EH (cell line): ENCODE results near the gene ABCB8.
A peak's percentile ranks its signal among the peaks of the same experiment; 100 is the strongest.
"Not testable (repeated sequence)": the region's sequence is repeated elsewhere in the genome, so short reads cannot be mapped to it uniquely, and the experiment has no call there.

Experiments
- DNase-seq: peaks from one replicate; pipeline ENCODE4 v3.0.0-alpha.2; 2015; ENCODE audit warnings: low read depth

ABCB8 gene

GRCh38 chr7:151014950-151015349 lies 13.3 kb upstream of the ABCB8 start:
- no peak for DNase-seq

GRCh38 chr7:151015967-151016366 lies 12.3 kb upstream of the ABCB8 start:
- no peak for DNase-seq

GRCh38 chr7:151016505-151016904 lies 11.7 kb upstream of the ABCB8 start:
- no peak for DNase-seq

- DNase-seq, result no peak
Measured at GRCh38 chr7:151016942-151017341, 11.3 kb upstream of the ABCB8 start.

- no peak for DNase-seq
Measured at GRCh38 chr7:151017370-151017952, 10.8 kb upstream of the ABCB8 start.

GRCh38 chr7:151017953-151018420 lies 10.3 kb upstream of the ABCB8 start:
- peak; percentile 46 for DNase-seq

GRCh38 chr7:151018421-151019129 lies 9.7 kb upstream of the ABCB8 start:
- peak; percentile 26 for DNase-seq

GRCh38 chr7:151019130-151019447 lies 9.2 kb upstream of the ABCB8 start:
- no peak for DNase-seq

GRCh38 chr7:151020231-151020630 lies 8.0 kb upstream of the ABCB8 start:
- no peak for DNase-seq

- no peak for DNase-seq
Measured at GRCh38 chr7:151023232-151023631, 5.0 kb upstream of the ABCB8 start.

GRCh38 chr7:151024435-151025056 lies 3.7 kb upstream of the ABCB8 start, which contains the start of gene ATG9B:
TSS of gene ATG9B (minus strand) at chr7:151024494. CDS start at chr7:151024423, 71 bp downstream.
- DNase-seq, result no peak

GRCh38 chr7:151025924-151026671 lies 2.2 kb upstream of the ABCB8 start:
- DNase-seq, result peak; percentile 32

- not testable (repeated sequence) for DNase-seq
Measured at GRCh38 chr7:151026771-151027727, 1.2 kb upstream of the ABCB8 start.

GRCh38 chr7:151027728-151028130 lies 521 bp upstream of the ABCB8 start:
- DNase-seq, result not testable (repeated sequence)

GRCh38 chr7:151028948-151029501 lies 775 bp downstream of the ABCB8 start:
- no peak for DNase-seq

GRCh38 chr7:151031011-151031410 lies 2.8 kb downstream of the ABCB8 start:
- no peak for DNase-seq

- no peak for DNase-seq
Measured at GRCh38 chr7:151032936-151033863, 5.0 kb downstream of the ABCB8 start.

GRCh38 chr7:151033864-151034249 lies 5.6 kb downstream of the ABCB8 start:
- DNase-seq, result no peak

GRCh38 chr7:151034312-151035025 lies 6.2 kb downstream of the ABCB8 start:
- no peak for DNase-seq
